IMR-90 (cell line): Measurements from ENCODE around the gene TMSB10. TPM values are rescaled to one million over a fixed set of nuclear protein-coding genes. Genes with fewer than 3 reads are reported as not detected.

ENCODE experiments used
- ATAC-seq: fragments of 200-7000 bp; cut with Tn5 transposase; 2 replicates; pipeline ENCODE4 v1.9.1; 2020; ENCODE audit warnings: low read depth, mild to moderate bottlenecking, moderate library complexity
- BruUV-seq: library from RNA; stranded (reverse); fragments of 400-500 nt; replicated peaks from 2 replicates; lab custom pipeline; 2021; lab: Mats Ljungman, UMichigan
- CTCF ChIA-PET: fragments of 300-600 bp; formaldehyde crosslinking; extraction: SDS; loops from one replicate; lab custom pipeline; 2021; ENCODE audit warnings: antibody characterized with exemption; lab: Yijun Ruan, JAX
- POLR2A ChIA-PET: fragments of 300-600 bp; sonication (Branson Sonifier 250); formaldehyde crosslinking; loops from one replicate; lab custom pipeline; 2022; ENCODE audit warnings: antibody characterized with exemption; ENCODE audit not compliant: unreplicated experiment; lab: Charles Lee
- DNase-seq: peaks from one replicate; pipeline ENCODE4 v3.0.0; 2013
- H2AFZ ChIP-seq: replicated peaks from 2 replicates; pipeline ENCODE3; 2013; ENCODE audit warnings: low read length, mild to moderate bottlenecking; ENCODE audit not compliant: poor library complexity
- H2AK5ac ChIP-seq: 2 replicates; pipeline ENCODE4 v1.6.1; 2013; ENCODE audit warnings: low read depth, low read length, inconsistent platforms
- H2AK9ac ChIP-seq: replicated peaks from 2 replicates; pipeline ENCODE3; 2013; ENCODE audit warnings: mild to moderate bottlenecking, low read depth, low read length, moderate library complexity; ENCODE audit not compliant: poor library complexity
- H2BK120ac ChIP-seq: 2 replicates; pipeline ENCODE4 v1.6.1; 2013; ENCODE audit warnings: low read depth, low read length, inconsistent platforms
- H2BK15ac ChIP-seq: 3 replicates; pipeline ENCODE4 v1.6.1; 2013; ENCODE audit warnings: low read depth, low read length, inconsistent platforms
- H2BK20ac ChIP-seq: 2 replicates; pipeline ENCODE4 v1.6.1; 2013; ENCODE audit warnings: low read depth, mild to moderate bottlenecking, inconsistent platforms, low read length, moderate library complexity
- H2BK5ac ChIP-seq: 2 replicates; pipeline ENCODE4 v1.6.1; 2013; ENCODE audit warnings: mild to moderate bottlenecking, low read depth, low read length, inconsistent platforms; ENCODE audit not compliant: poor library complexity, severe bottlenecking
- H3K14ac ChIP-seq: replicated peaks from 2 replicates; pipeline ENCODE4 v1.6.1; 2013; ENCODE audit warnings: low read depth, low read length, inconsistent platforms
- H3K18ac ChIP-seq: 2 replicates; pipeline ENCODE4 v1.6.1; 2013; ENCODE audit warnings: low read depth, low read length, control low read depth
- H3K23ac ChIP-seq: 2 replicates; pipeline ENCODE4 v1.6.1; 2013; ENCODE audit warnings: low read depth, low read length, inconsistent platforms
- H3K27ac ChIP-seq: 2 replicates; pipeline ENCODE4 v1.5.1; 2013; ENCODE audit warnings: mild to moderate bottlenecking, control low read depth, low read length; ENCODE audit not compliant: insufficient read depth
- H3K27me3 ChIP-seq: 2 replicates; pipeline ENCODE4 v1.6.1; 2013; ENCODE audit warnings: low read length; ENCODE audit not compliant: control insufficient read depth, insufficient read depth
- H3K36me3 ChIP-seq: 2 replicates; pipeline ENCODE4 v1.6.1; 2013; ENCODE audit warnings: low read length, mixed read lengths; ENCODE audit not compliant: control insufficient read depth, insufficient read depth
- H3K4ac ChIP-seq: 2 replicates; pipeline ENCODE4 v1.6.1; 2013; ENCODE audit warnings: low read depth, low read length, inconsistent platforms
- H3K4me1 ChIP-seq: 2 replicates; pipeline ENCODE4 v1.6.1; 2013; ENCODE audit warnings: low read length, mixed read lengths; ENCODE audit not compliant: control insufficient read depth, insufficient read depth
- H3K4me2 ChIP-seq: 2 replicates; pipeline ENCODE4 v1.6.1; 2013; ENCODE audit warnings: low read depth, mild to moderate bottlenecking, control low read depth, low read length, moderate library complexity
- H3K4me3 ChIP-seq: 2 replicates; pipeline ENCODE4 v1.5.1; 2013; ENCODE audit warnings: low read depth, mild to moderate bottlenecking, control low read depth, low read length, moderate library complexity; ENCODE audit not compliant: insufficient read depth
- H3K56ac ChIP-seq: 2 replicates; pipeline ENCODE4 v1.6.1; 2013; ENCODE audit warnings: low read length, inconsistent platforms; ENCODE audit not compliant: insufficient read depth; ENCODE audit errors: extremely low read depth
- H3K79me1 ChIP-seq, 2 experiments: 2 replicates each; pipeline ENCODE4 v1.6.1; 2013; ENCODE audit warnings: low read length in 2 of 2, inconsistent platforms in 1 of 2, low read depth in 1 of 2
- H3K9ac ChIP-seq: 2 replicates; pipeline ENCODE4 v1.6.1; 2013; ENCODE audit warnings: low read depth, low read length, control low read depth
- H3K9me1 ChIP-seq: 2 replicates; pipeline ENCODE4 v1.6.1; 2013; ENCODE audit warnings: low read length, inconsistent platforms; ENCODE audit not compliant: insufficient read depth
- H3K9me3 ChIP-seq: 2 replicates; pipeline ENCODE4 v1.6.1; 2013; ENCODE audit warnings: low read length; ENCODE audit not compliant: control insufficient read depth, insufficient read depth
- H4K20me1 ChIP-seq: 2 replicates; pipeline ENCODE4 v1.6.1; 2013; ENCODE audit warnings: low read length, inconsistent platforms; ENCODE audit not compliant: insufficient read depth
- H4K5ac ChIP-seq: 2 replicates; pipeline ENCODE4 v1.6.1; 2013; ENCODE audit warnings: mild to moderate bottlenecking, low read depth, low read length, control low read depth
- H4K8ac ChIP-seq, 2 experiments: 2 replicates each; pipeline ENCODE4 v1.6.1; 2013; ENCODE audit warnings: low read depth in 2 of 2, low read length in 2 of 2, control low read depth in 1 of 2, inconsistent platforms in 1 of 2
- H4K91ac ChIP-seq: 2 replicates; pipeline ENCODE4 v1.6.1; 2013; ENCODE audit warnings: low read depth, low read length, inconsistent platforms; ENCODE audit not compliant: insufficient read depth
- BHLHE40 ChIP-seq: fragments of 150-350 bp; IDR thresholded peaks from 2 replicates; pipeline ENCODE4 v1.6.1; 2016; ENCODE audit warnings: mild to moderate bottlenecking, low read depth, low read length
- CEBPB ChIP-seq: IDR thresholded peaks from 2 replicates; pipeline ENCODE4 v1.6.1; 2012; ENCODE audit warnings: low read depth, low read length, improper control_type of control experiment
- CHD1 ChIP-seq: IDR thresholded peaks from 2 replicates; pipeline ENCODE4 v1.6.1; 2012; ENCODE audit warnings: low read depth, low read length, improper control_type of control experiment
- CTCF ChIP-seq: conservative IDR thresholded peaks from 2 replicates; pipeline ENCODE4 v1.5.1; 2012; ENCODE audit warnings: mild to moderate bottlenecking, low read depth, low read length, improper control_type of control experiment
- FOS ChIP-seq: fragments of 150-350 bp; IDR thresholded peaks from 2 replicates; pipeline ENCODE4 v1.6.1; 2016; ENCODE audit warnings: low read depth, low read length
- MAFK ChIP-seq: IDR thresholded peaks from 2 replicates; pipeline ENCODE4 v1.6.1; 2012; ENCODE audit warnings: low read depth, low read length, improper control_type of control experiment
- MAZ ChIP-seq: IDR thresholded peaks from 2 replicates; pipeline ENCODE4 v1.6.1; 2012; ENCODE audit warnings: low read depth, mild to moderate bottlenecking, low read length, improper control_type of control experiment, moderate library complexity, borderline replicate concordance
- MXI1 ChIP-seq: IDR thresholded peaks from 2 replicates; pipeline ENCODE4 v1.6.1; 2012; ENCODE audit warnings: low read depth, mild to moderate bottlenecking, low read length, moderate library complexity, borderline replicate concordance
- NFE2L2 ChIP-seq: fragments of 150-350 bp; IDR thresholded peaks from 2 replicates; pipeline ENCODE4 v1.6.1; 2016; ENCODE audit warnings: low read depth, mild to moderate bottlenecking, low read length
- POLR2A ChIP-seq: IDR thresholded peaks from 2 replicates; pipeline ENCODE4 v1.6.1; 2012; ENCODE audit warnings: mild to moderate bottlenecking, low read depth, low read length
- RAD21 ChIP-seq: IDR thresholded peaks from 2 replicates; pipeline ENCODE4 v1.6.1; 2012; ENCODE audit warnings: low read length, improper control_type of control experiment
- RCOR1 ChIP-seq: IDR thresholded peaks from 2 replicates; pipeline ENCODE4 v1.6.1; 2012; ENCODE audit warnings: mild to moderate bottlenecking, low read length, improper control_type of control experiment; ENCODE audit not compliant: insufficient replicate concordance
- RFX5 ChIP-seq: IDR thresholded peaks from 2 replicates; pipeline ENCODE4 v1.8.0; 2012; ENCODE audit warnings: low read depth, mild to moderate bottlenecking, low read length, moderate library complexity
- SMC3 ChIP-seq: fragments of 150-350 bp; IDR thresholded peaks from 2 replicates; pipeline ENCODE4 v1.6.1; 2016; ENCODE audit warnings: low read depth, mild to moderate bottlenecking, antibody characterized with exemption, low read length, moderate library complexity
- USF2 ChIP-seq: fragments of 150-350 bp; IDR thresholded peaks from 2 replicates; pipeline ENCODE4 v1.6.1; 2017; ENCODE audit warnings: mild to moderate bottlenecking, antibody characterized with exemption, low read length, low read depth
- WGBS, 2 experiments: methylation state at CpG; one replicate each; pipeline versions ENCODE4 v1.1.5 to v1.1.7; 2013; ENCODE audit warnings: missing lambda C conversion rate in 2 of 2; ENCODE audit not compliant: insufficient read length in 1 of 2; ENCODE audit errors: extremely low coverage in 2 of 2; 5-methylcytosine and 5-hydroxymethylcytosine counted together
- dilution Hi-C: fragments of 300-500 bp; cut with HindIII; formaldehyde crosslinking; loops from one replicate; pipeline ENCODE4 v1.14.3; 2018; ENCODE audit warnings: low sequenced_read_pairs; ENCODE audit not compliant: unreplicated experiment
- in situ Hi-C: fragments of 300-500 bp; cut with MboI; formaldehyde crosslinking; loops from 3 replicates; pipeline ENCODE4 v1.14.3; 2019; ENCODE audit warnings: low sequenced_read_pairs, inconsistent platforms, mixed read lengths
- intact Hi-C: fragments of 100-400 bp; cut with micrococcal nuclease; formaldehyde crosslinking; loops from 2 replicates; pipeline ENCODE4 v1.10.0; 2022
- polyA plus RNA-seq, 3 experiments: library from polyadenylated mRNA; depleted of rRNA; stranded (reverse); fragments of >200 nt; gene quantifications; 2 replicates each; pipeline ENCODE4 v1.2.3, GENCODE V29; 2012; ENCODE audit warnings: low replicate concordance in 1 of 3
- total RNA-seq: library from RNA; depleted of rRNA; stranded (reverse); fragments of >200 nt; gene quantifications from 2 replicates; pipeline ENCODE4 v1.2.3, GENCODE V29; 2012
- TF ChIP-seq, protein P1 (sequence below): fragments of 150-350 bp; IDR thresholded peaks from 2 replicates; pipeline ENCODE4 v1.6.1; 2016; ENCODE audit warnings: low read depth, mild to moderate bottlenecking, low read length, moderate library complexity, borderline replicate concordance

TMSB10 gene
- total and polyA plus RNA-seq, 2 of the 4 experiments (the other 2 are of a cell fraction), result 3,620 to 5,527 TPM

- dilution Hi-C loops, result no loop called here
- Histone ChIP-seq H3K9me3 (no peaks in the 10 kb centered on the region), H3K4me3 (no peak overlapping the region), H3K36me3 (no peaks in the 10 kb centered on the region), H3K14ac (no peak overlapping the region), H3K9me1 (peaks cover 5% of the 10 kb centered on the region; the same call in 1 of the 2 replicates), H3K4me2 (no peak overlapping the region), H2AFZ (no peak overlapping the region), H2BK20ac (no peak overlapping the region), H2BK5ac (no peak overlapping the region), H2BK15ac (no peak overlapping the region), H4K20me1 (no peaks in the 10 kb centered on the region; the same call in 1 of the 2 replicates), H4K8ac (no peak overlapping the region), H3K56ac (no peak overlapping the region), H2BK120ac (no peak overlapping the region), H3K23ac (no peak overlapping the region), H4K5ac (no peak overlapping the region), H3K18ac (no peak overlapping the region), H3K4me1 (no peaks in the 10 kb centered on the region; the same call in 1 of the 2 replicates), H3K4ac (no peak overlapping the region), H2AK9ac (no peak overlapping the region), H4K91ac (no peak overlapping the region), H3K79me1 (peaks cover 12 to 19% of the 10 kb centered on the region in 2 experiments), H2AK5ac (no peak overlapping the region), H3K27me3 (no peaks in the 10 kb centered on the region), H3K9ac (no peak overlapping the region), H3K27ac (no peak overlapping the region)
- CTCF ChIA-PET, result no interaction called here
- WGBS, 2 experiments, result no CpG with 5 or more reads among the region's 11 CpGs
- in situ Hi-C loops, result loop anchor here (25.0 kb wide), 1 partner anchor 818 kb away; no protein-coding TSS in a partner anchor
- intact Hi-C loops, result loop anchor here (5.0 kb wide), 1 partner anchor 223 kb away; no protein-coding TSS in a partner anchor
- TF ChIP-seq MXI1 (no peak), CEBPB (no peak), MAZ (no peak), USF2 (no peak), RFX5 (no peak), MAFK (no peak), SMC3 (no peak), CTCF (no peak), RCOR1 (no peak), RAD21 (no peak), FOS (no peak), NFE2L2 (no peak), POLR2A (no peak), CHD1 (no peak), BHLHE40 (no peak)
- TF ChIP-seq, protein P1, sequence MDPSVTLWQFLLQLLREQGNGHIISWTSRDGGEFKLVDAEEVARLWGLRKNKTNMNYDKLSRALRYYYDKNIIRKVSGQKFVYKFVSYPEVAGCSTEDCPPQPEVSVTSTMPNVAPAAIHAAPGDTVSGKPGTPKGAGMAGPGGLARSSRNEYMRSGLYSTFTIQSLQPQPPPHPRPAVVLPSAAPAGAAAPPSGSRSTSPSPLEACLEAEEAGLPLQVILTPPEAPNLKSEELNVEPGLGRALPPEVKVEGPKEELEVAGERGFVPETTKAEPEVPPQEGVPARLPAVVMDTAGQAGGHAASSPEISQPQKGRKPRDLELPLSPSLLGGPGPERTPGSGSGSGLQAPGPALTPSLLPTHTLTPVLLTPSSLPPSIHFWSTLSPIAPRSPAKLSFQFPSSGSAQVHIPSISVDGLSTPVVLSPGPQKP, result no peak
- no peak for ATAC-seq
- BruUV-seq, result no TSS peak
- no peak for DNase-seq
- POLR2A ChIA-PET, result no interaction called here
Measured at GRCh38 chr2:84855731-84856130, 49.7 kb upstream of the TMSB10 start.
